ENCODE measurements around the gene TTC7B. TPM values are rescaled to one million over a fixed set of nuclear protein-coding genes. Genes with fewer than 3 reads are reported as not detected.

The TTC7B gene
- total and polyA plus RNA-seq, 2 experiments from 2014 or later, result 7.9 to 28.6 TPM

- Mint-ChIP-seq H3K4me3 (no peak overlapping the region), H3K27me3 (ENCODE audit: insufficient read depth, low read depth, poor library complexity) (peaks cover 3% of the 10 kb centered on the region), H3K36me3 (ENCODE audit: low read depth) (no peaks in the 10 kb centered on the region; the same call in 2 of the 3 replicates), H3K9me3 (no peaks in the 10 kb centered on the region), H3K27ac (no peak overlapping the region), H3K4me1 (peaks cover 4% of the 10 kb centered on the region; the same call in 1 of the 3 replicates)
- Histone ChIP-seq H3K36me3 (ENCODE audit: insufficient read depth) (no peaks in the 10 kb centered on the region; the same call in 1 of the 2 replicates), H3K4me2 (no peak overlapping the region), H3F3A (replicated peaks; ENCODE audit: low read depth) (no peaks in the 10 kb centered on the region), H3K4me1 (ENCODE audit: insufficient read depth) (no peaks in the 10 kb centered on the region), H3K27me3 (ENCODE audit: insufficient read depth) (no peaks in the 10 kb centered on the region), H3K27ac (ENCODE audit: low read depth) (no peak overlapping the region), H4K20me1 (replicated peaks; ENCODE audit: insufficient read depth) (no peaks in the 10 kb centered on the region), H3K79me2 (replicated peaks; ENCODE audit: insufficient read depth) (no peaks in the 10 kb centered on the region), H3K4me3 (no peak overlapping the region), H3K9me2 (ENCODE audit: insufficient read depth) (no peaks in the 10 kb centered on the region; the same call in 1 of the 2 replicates), H2AFZ (no peak overlapping the region)
- DNase-seq (ENCODE audit: low spot score) (no peak), ATAC-seq (no peak)
- TF ChIP-seq, protein P1, sequence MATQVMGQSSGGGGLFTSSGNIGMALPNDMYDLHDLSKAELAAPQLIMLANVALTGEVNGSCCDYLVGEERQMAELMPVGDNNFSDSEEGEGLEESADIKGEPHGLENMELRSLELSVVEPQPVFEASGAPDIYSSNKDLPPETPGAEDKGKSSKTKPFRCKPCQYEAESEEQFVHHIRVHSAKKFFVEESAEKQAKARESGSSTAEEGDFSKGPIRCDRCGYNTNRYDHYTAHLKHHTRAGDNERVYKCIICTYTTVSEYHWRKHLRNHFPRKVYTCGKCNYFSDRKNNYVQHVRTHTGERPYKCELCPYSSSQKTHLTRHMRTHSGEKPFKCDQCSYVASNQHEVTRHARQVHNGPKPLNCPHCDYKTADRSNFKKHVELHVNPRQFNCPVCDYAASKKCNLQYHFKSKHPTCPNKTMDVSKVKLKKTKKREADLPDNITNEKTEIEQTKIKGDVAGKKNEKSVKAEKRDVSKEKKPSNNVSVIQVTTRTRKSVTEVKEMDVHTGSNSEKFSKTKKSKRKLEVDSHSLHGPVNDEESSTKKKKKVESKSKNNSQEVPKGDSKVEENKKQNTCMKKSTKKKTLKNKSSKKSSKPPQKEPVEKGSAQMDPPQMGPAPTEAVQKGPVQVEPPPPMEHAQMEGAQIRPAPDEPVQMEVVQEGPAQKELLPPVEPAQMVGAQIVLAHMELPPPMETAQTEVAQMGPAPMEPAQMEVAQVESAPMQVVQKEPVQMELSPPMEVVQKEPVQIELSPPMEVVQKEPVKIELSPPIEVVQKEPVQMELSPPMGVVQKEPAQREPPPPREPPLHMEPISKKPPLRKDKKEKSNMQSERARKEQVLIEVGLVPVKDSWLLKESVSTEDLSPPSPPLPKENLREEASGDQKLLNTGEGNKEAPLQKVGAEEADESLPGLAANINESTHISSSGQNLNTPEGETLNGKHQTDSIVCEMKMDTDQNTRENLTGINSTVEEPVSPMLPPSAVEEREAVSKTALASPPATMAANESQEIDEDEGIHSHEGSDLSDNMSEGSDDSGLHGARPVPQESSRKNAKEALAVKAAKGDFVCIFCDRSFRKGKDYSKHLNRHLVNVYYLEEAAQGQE (IDR thresholded peaks at IDR 0.05; ENCODE audit: unreplicated experiment), result no peak
- TF ChIP-seq CREB1 (CRISPR knock-in tag; IDR thresholded peaks at IDR 0.05; ENCODE audit: low read depth), result no peak
Observed at GRCh38 chr14:90783344-90783743, 32.9 kb downstream of the TTC7B start.

GRCh38 chr14:90782892-90783291, 33.3 kb downstream of the TTC7B start:
- Histone ChIP-seq H4K20me1 (replicated peaks; ENCODE audit: insufficient read depth) (no peaks in the 10 kb centered on the region), H3K79me2 (replicated peaks; ENCODE audit: insufficient read depth) (no peaks in the 10 kb centered on the region), H3K36me3 (ENCODE audit: insufficient read depth) (no peaks in the 10 kb centered on the region; the same call in 1 of the 2 replicates), H3F3A (replicated peaks; ENCODE audit: low read depth) (no peaks in the 10 kb centered on the region), H3K27ac (ENCODE audit: low read depth) (no peak overlapping the region), H3K9me2 (ENCODE audit: insufficient read depth) (no peaks in the 10 kb centered on the region; the same call in 1 of the 2 replicates), H2AFZ (no peak overlapping the region), H3K4me3 (no peak overlapping the region), H3K27me3 (ENCODE audit: insufficient read depth) (no peaks in the 10 kb centered on the region), H3K4me1 (ENCODE audit: insufficient read depth) (no peaks in the 10 kb centered on the region), H3K4me2 (no peak overlapping the region)
- ATAC-seq, result no peak
- Mint-ChIP-seq H3K4me3 (no peak overlapping the region), H3K4me1 (peaks cover 4% of the 10 kb centered on the region; the same call in 1 of the 3 replicates), H3K27ac (no peak overlapping the region), H3K36me3 (ENCODE audit: low read depth) (no peaks in the 10 kb centered on the region; the same call in 2 of the 3 replicates), H3K9me3 (no peaks in the 10 kb centered on the region), H3K27me3 (ENCODE audit: insufficient read depth, low read depth, poor library complexity) (peaks cover 3% of the 10 kb centered on the region)
- DNase-seq (ENCODE audit: low spot score), result no peak
- TF ChIP-seq, protein P1 (IDR thresholded peaks at IDR 0.05; ENCODE audit: unreplicated experiment), result no peak
- TF ChIP-seq EZH2phosphoT487 (IDR thresholded peaks at IDR 0.05; ENCODE audit: unreplicated experiment), result no peak
- no peak for TF ChIP-seq ETS1 (IDR thresholded peaks at IDR 0.05)
- no peak for TF ChIP-seq ZNF114 (CRISPR knock-in tag; IDR thresholded peaks at IDR 0.05)
- no peak for TF ChIP-seq ZNF331 (CRISPR knock-in tag; IDR thresholded peaks at IDR 0.05; ENCODE audit: low read depth)
- no peak for TF ChIP-seq CREB1 (CRISPR knock-in tag; IDR thresholded peaks at IDR 0.05; ENCODE audit: low read depth)
- TF ChIP-seq STAT1 (IDR thresholded peaks at IDR 0.05; ENCODE audit: unreplicated experiment), result no peak

Measured in GM23338 (cell line).